H7 (cell line): Measurements from ENCODE around the gene ASCL4. TPM values are rescaled to one million over a fixed set of nuclear protein-coding genes. Genes with fewer than 3 reads are reported as not detected.
"Not testable (repeated sequence)": the region's sequence is repeated elsewhere in the genome, so short reads cannot be mapped to it uniquely, and the experiment has no call there.

Experiments used
- DNase-seq: peaks from one replicate; pipeline ENCODE4 v3.0.0; 2012
- H3K27me3 ChIP-seq: 2 replicates; pipeline ENCODE4 v1.6.0; 2011; ENCODE audit warnings: mild to moderate bottlenecking, low read length; ENCODE audit not compliant: control insufficient read depth, insufficient read depth
- H3K36me3 ChIP-seq: replicated peaks from 2 replicates; pipeline ENCODE4 v1.5.1; 2011; ENCODE audit warnings: low read length; ENCODE audit not compliant: control insufficient read depth, insufficient read depth
- H3K4me3 ChIP-seq: 2 replicates; pipeline ENCODE4 v1.5.1; 2011; ENCODE audit warnings: low read depth, mild to moderate bottlenecking, control low read depth, low read length, moderate library complexity; ENCODE audit not compliant: insufficient read depth
- total RNA-seq: library from RNA; depleted of rRNA; stranded (reverse); fragments of >200 nt; shearing (Covaris generic); gene quantifications from 2 replicates; pipeline ENCODE4 v1.2.3, GENCODE V29; 2014; rRNA removed

Gene ASCL4, protein sequence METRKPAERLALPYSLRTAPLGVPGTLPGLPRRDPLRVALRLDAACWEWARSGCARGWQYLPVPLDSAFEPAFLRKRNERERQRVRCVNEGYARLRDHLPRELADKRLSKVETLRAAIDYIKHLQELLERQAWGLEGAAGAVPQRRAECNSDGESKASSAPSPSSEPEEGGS
- not detected in 2 replicates for total RNA-seq

DNA sequence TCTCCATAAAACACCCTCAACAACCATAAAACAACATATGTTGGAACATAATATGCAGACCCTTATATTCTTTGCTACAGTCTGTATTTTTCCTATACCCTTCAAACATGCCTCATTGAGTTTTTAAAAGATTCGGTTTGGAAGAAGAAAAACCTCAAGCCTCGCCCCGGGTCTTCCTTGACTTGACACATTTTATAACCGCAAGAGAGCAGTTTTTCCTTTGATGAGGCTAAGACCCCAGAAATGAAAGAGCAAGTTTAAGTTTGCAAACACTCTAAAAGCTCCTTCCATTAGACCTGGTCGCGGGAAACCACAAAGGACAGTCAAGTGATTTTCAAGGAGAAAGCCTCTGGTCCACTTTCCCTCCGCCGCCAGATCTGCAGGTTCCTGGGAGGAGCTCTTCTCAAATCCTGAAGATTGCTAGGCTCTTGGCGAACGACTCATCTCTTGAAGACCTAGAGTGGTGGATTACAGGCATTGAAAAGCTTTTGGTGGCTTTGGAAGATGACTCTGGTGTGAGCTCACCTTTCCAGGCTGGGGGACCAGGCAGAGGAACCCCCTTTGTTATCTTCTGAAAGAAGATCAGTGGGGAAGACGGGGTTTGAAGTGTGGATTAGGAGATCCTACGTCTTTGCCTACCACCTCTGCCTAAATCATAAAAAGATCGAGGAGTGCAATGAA, at the start of gene ASCL4:
Gene ASCL4, plus strand, starts transcription at position 356 of the 681 bp plus-strand sequence. CDS start 515 bp downstream, outside the sequence.
- Histone ChIP-seq H3K27me3 (peaks cover 53% of the 10 kb centered on the region), H3K4me3 (peak within 1 kb of the TSS; percentile 44), H3K36me3 (no peaks in the 10 kb centered on the region)
- DNase-seq: peak; percentile 31

DNA sequence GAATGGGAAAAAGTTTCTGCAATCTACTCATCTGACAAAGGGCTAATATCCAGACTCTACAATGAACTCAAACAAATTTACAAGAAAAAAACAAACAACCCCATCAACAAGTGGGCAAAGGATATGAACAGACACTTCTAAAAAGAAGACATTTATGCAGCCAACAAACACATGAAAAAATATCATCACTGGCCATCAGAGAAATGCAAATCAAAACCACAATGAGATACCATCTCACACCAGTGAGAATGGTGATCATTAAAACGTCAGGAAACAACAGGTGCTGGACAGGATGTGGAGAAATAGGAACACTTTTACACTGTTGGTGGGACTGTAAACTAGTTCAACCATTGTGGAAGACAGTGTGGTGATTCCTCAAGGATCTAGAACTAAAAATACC, 47.2 kb upstream of the ASCL4 start:
- H3K27me3 ChIP-seq, DNase-seq, H3K4me3 ChIP-seq, H3K36me3 ChIP-seq: not testable (repeated sequence)

DNA sequence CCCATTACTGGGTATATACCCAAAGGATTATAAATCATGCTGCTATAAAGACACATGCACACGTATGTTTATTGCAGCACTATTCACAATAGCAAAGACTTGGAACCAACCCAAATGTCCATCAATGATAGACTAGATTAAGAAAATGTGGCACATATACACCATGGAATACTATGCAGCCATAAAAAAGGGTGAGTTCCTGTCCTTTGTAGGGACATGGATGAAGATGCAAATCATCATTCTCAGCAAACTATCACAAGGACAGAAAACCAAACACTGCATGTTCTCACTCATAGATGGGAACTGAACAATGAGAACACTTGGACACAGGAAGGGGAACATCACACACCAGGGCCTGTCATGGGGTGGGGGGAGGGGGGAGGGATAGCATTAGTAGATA, 46.8 kb upstream of the ASCL4 start:
- H3K36me3 ChIP-seq, H3K27me3 ChIP-seq, H3K4me3 ChIP-seq, DNase-seq: not testable (repeated sequence)

DNA sequence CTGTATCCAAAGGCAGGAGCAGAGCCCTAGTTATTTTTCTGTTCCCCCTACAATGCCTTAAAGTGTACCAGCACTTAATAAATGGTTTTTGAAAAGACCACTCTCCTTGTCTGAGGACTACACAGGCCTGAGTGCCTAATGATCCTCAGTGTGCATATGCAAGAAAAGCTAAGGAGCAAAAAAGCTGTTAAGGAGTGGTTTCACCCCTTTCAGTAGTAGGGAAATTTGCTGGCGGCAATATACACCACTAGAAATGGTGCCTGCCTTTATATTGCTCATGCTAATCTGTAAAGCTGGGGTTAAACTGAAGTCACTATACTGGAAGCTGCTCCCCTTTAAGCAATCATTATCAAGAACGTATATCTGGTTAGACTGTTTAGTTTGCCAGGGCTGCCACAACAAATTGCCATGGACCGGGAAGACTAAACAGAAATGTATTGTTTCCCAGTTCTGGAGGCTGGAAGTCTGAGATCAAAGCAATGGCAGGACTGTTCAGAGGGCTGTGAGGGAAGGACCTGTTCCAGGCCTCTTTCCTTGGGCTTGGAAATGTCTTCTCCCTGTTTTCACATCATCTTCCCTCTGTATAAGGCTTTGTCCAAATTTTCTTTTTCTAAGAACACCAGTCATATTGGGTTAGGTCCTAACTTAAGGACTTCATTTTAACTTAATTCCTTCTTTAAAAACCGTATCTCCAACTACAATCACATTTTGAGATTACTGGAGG, 43.7 kb upstream of the ASCL4 start:
- no peak for DNase-seq
- Histone ChIP-seq H3K4me3 (no peak overlapping the region), H3K36me3 (peaks cover 8% of the 10 kb centered on the region), H3K27me3 (no peaks in the 10 kb centered on the region)

DNA sequence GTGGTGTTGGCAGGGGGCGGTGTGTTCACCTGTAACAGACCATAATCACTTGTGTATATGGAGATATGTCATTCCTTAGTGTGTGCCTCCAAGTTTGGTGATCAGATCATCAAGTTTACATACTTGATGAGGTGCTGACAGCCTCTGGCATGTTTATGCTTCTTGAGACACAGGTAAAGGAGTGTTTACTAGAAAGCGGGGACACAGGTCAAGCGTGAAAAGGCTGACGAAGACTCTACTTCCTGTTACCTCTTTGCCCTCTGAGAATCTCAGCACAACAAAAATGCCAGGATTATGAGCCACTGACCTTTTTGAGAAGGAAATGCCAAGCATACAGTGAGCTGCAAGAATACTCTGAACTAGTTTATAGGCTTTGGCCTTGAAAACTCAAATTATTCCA, 43.1 kb upstream of the ASCL4 start:
- Histone ChIP-seq H3K27me3 (no peaks in the 10 kb centered on the region), H3K36me3 (peaks cover 8% of the 10 kb centered on the region), H3K4me3 (no peak overlapping the region)
- DNase-seq: no peak

DNA sequence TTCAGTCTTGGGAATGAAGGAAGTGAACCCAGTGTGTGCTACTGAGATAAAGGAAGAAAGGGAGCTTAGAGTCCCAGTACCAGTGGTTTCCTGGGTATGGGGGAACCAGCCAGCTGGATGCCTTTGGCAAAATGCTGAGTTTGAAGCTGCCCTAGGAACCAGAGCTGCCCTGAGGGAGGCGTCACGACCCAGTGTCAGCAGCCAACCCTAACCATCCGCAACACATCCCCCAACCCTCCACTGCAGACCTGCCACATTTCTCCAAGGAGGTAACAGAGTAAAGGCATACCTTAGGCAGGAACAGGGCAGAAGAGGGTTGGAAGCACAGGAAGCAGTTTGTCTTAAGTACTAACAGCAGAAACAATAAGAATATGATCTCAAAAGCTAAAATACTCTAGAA, 42.1 kb upstream of the ASCL4 start:
- Histone ChIP-seq H3K4me3 (no peak overlapping the region), H3K27me3 (no peaks in the 10 kb centered on the region), H3K36me3 (peaks cover 11% of the 10 kb centered on the region)
- DNase-seq: peak; percentile 10

DNA sequence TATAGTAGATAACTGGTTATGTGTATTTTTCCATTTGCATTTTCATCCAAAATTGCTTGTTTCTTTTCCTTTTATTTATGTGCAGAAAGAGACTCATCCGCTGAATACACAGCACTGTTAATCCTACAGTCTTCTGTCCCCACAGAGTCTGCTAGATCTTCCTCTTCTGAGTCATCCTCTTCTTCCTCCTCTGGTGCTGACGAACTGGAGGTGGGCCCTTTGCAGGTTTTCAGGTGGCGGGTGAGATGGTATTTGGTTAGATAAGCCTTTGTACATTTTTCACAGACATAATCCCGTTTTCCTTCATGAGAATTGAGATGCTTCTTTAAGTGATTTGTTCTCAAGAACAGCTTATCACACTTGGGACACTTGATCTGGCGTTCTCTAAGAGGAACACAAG, 40.4 kb upstream of the ASCL4 start:
- no peak for DNase-seq
- no peaks in the 10 kb centered on the region for H3K27me3 ChIP-seq
- H3K4me3 ChIP-seq: no peak overlapping the region
- peaks cover 22% of the 10 kb centered on the region for H3K36me3 ChIP-seq

DNA sequence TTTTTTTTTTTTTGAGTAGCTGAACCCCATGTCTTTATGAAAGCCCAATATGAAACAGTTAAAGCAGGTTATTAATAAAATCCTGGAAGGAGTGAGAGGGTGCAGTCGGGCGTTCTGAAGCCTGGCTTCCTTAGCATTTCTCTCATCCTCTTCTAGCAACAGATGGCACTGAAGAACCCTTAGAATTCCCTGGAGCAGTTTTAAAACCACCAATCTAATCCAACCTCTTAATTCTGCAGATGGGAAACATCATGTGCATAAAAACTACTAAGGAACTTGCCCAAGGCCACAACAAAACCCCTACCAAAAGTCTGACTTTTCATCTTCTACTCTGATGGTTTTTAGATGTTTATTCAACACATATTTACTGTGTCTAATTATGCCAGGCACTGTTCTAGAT, 38.7 kb upstream of the ASCL4 start:
- no peak overlapping the region for H3K4me3 ChIP-seq
- H3K36me3 ChIP-seq: peaks cover 29% of the 10 kb centered on the region
- DNase-seq: no peak
- no peaks in the 10 kb centered on the region for H3K27me3 ChIP-seq

DNA sequence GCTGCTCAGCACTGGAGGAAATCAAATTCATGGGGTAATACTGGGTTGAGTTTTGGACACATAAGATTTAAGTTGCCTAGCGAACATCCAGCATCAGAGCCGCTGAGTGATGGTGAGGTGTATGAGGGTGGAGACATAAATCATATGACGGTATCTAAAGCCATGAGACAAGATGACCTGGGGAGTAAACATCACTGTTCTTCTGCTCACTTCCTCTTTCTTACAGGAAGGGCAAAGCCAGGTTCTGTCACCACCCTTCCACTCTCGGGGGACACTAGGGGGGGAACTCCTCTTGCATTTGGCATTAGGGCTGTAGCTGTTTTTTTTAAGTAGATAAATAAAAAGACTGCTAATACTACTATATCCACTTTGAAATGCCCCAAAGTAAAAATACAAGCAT, 37.6 kb upstream of the ASCL4 start:
- Histone ChIP-seq H3K27me3 (no peaks in the 10 kb centered on the region), H3K4me3 (no peak overlapping the region), H3K36me3 (peaks cover 32% of the 10 kb centered on the region)
- DNase-seq: no peak

DNA sequence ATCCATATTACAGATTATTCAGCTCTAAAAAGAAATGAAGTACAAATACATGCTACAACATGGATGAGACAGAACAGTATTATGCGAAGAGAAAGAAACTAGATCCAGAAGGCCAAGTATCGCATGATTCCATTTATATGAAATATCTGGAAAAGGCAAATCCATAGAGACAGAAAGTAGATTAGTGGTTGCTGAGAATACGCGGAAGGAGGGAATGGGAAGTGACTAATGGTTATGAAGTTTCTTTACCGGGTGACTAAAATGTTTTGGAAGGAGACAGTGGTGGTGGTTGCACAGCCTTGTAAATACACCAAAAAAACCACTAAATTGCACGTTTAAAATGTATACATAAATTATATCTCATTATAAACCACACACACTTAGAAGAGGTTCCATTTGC, 26.0 kb upstream of the ASCL4 start:
- H3K4me3 ChIP-seq: no peak overlapping the region
- H3K27me3 ChIP-seq: no peaks in the 10 kb centered on the region
- DNase-seq: no peak
- peaks cover 23% of the 10 kb centered on the region for H3K36me3 ChIP-seq

DNA sequence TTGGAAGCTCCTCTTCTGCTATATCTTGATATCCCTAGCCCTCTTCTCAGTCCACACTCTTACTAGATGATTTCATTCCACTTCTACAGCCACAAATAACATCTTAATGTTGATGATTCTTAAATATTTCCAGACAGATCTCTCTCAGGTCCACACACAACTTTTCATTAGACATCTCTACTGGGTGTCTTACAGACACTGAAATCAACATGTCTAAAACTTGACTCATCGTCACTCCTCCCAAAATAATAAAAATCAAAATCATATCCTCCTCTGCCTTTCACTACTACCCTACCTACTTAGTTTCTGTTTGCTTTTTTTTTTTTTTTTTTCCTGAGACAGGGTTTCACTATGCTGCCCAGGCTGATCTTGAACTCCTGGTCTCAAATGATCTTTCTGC, 25.4 kb upstream of the ASCL4 start:
- no peak overlapping the region for H3K4me3 ChIP-seq
- H3K36me3 ChIP-seq: peaks cover 23% of the 10 kb centered on the region
- no peak for DNase-seq
- no peaks in the 10 kb centered on the region for H3K27me3 ChIP-seq

DNA sequence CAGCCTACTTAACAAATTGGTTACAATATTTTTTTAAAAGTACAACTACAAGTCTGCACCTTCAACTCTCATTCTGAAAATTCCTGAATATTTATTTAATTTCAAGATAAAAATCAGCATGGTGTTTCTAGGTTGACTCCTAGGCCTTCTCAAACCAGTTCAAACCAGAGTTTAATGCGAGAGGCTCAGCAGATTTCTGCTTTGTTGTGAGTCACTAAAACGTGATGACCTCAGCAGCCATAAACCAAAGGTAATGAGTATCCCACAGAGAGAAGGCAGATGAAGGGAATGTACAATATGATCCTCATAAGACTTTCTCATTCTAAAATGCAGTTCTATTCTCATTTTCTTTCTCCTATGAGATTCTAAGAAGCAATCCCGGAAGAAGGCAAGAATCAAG, 15.1 kb upstream of the ASCL4 start:
- H3K27me3 ChIP-seq: no peaks in the 10 kb centered on the region
- H3K36me3 ChIP-seq: peaks cover 10% of the 10 kb centered on the region
- H3K4me3 ChIP-seq: no peak overlapping the region
- no peak for DNase-seq

DNA sequence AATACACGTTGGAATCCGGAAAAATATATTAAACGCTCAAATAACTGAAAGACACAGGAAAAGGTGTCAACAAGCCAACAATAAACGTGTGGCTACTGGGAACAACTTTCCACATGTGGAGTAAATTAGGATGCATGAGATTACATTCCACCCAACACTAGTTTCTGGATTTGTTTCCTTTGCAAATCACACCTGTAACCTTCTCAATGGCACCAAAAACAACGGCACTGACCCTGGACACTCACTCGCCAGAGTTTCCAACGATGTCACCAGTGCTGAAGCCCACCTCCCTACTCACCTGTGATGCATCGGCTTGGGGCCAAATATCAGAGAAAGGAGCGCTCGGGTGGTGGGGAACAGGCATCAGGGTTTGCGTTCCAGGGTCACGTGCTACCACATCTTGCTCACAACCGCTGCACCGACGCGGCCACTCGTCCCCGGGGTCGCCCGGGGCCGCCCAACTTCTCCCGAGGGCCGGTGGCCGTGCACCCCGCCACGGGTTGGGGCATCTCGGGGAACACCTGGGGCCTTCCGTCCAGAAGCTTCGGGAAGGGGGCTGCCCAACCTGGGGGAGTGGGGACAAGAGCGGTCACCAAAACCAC, 14.2 kb upstream of the ASCL4 start:
- DNase-seq: peak; percentile 69
- H3K36me3 ChIP-seq: peaks cover 7% of the 10 kb centered on the region
- no peaks in the 10 kb centered on the region for H3K27me3 ChIP-seq
- H3K4me3 ChIP-seq: peak overlapping the region; percentile 89

DNA sequence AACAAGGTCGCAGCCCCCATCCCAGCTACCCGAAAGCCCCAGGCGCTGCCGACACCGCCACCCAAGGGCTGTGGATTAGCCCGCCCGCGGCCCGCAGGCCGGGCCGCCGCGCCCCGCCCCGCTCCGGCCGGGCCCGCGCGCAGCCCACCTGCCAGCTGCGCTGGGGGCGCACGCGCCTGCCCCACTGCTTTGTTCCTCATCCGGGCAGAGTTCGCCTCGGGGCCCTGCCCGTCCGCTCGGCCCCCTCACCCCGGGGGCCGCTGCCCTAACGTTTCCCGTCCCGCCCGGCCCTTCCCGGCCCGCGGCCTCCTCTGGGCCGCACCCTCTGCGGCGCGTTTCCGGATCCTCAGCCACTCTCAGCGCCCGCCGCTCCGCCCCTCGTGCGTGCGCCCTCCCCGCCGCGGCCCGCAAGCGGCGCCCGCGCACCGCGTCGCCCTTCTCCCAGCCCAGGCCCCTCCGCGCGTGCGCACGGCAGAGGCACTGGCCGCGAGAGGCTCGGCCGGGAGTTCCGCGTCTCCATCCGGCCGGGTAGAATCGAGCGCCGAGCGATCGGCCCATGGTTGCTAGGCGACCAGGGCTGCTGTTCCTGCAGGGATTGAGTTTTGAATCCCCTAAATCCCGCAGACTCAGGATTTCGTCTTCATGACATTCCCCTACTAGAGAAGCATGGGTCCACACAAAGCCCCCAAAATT, 13.5 kb upstream of the ASCL4 start, which contains the start of gene PRDM4:
Gene PRDM4, minus strand, starts transcription at position 329 of the 693 bp plus-strand sequence. CDS start 622 bp downstream, outside the sequence.
- H3K4me3 ChIP-seq: peak within 1 kb of the TSS; percentile 89
- DNase-seq: peak; percentile 98
- peaks cover 5% of the 10 kb centered on the region for H3K36me3 ChIP-seq
- H3K27me3 ChIP-seq: no peaks in the 10 kb centered on the region; the same call in 1 of the 2 replicates
